ENCODE results near the gene MB21D2.

Gene MB21D2

DNA sequence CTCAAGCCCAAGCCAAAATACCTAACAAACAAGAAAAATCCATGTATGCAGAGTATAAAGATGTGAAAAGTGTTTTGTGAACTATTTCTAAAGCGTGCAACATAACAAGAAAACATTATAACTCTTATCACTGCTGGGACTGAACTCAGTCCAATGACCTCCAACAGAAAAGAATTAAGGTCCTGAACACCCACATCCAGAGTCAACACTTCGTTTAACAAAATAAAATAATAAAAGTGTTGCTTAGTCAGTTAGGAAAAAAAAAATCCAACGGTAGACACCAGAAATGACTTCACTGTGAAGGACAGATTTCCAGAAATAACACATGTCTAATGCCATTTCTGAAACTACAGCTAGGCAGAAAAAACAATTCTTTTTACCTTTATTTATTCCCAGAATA lies 28.0 kb downstream of the MB21D2 start:
- Mint-ChIP-seq H3K9me3 (ENCODE audit: low read depth) (no peaks in the 10 kb centered on the region), H3K4me3 (no peak overlapping the region), H3K27ac (no peak overlapping the region), H3K36me3 (no peaks in the 10 kb centered on the region), H3K4me1 (ENCODE audit: low read depth) (peaks cover 29% of the 10 kb centered on the region), H3K27me3 (peaks cover 2% of the 10 kb centered on the region)

DNA sequence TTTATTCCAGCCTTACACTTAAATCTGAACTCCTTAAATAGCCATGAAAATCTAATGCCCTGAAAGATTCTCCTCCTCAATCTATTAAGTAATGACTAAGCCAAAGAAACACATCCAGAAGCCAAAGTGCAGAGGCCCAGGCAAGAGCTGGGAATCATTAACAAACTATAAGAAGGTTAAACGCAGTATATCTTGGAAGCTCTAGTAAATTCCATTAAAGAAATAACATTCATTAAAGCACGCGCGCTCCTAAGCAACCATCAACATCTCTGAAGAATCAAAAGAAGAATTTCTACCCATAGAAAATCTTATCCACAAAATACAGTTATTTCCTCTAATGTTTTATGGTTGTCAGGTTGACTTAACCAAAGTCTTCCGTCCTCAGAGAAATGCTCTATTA lies 29.5 kb downstream of the MB21D2 start:
- Mint-ChIP-seq H3K4me1 (ENCODE audit: low read depth) (peaks cover 18% of the 10 kb centered on the region), H3K9me3 (ENCODE audit: low read depth) (no peaks in the 10 kb centered on the region), H3K4me3 (no peak overlapping the region), H3K27ac (no peak overlapping the region), H3K36me3 (no peaks in the 10 kb centered on the region), H3K27me3 (no peaks in the 10 kb centered on the region)

DNA sequence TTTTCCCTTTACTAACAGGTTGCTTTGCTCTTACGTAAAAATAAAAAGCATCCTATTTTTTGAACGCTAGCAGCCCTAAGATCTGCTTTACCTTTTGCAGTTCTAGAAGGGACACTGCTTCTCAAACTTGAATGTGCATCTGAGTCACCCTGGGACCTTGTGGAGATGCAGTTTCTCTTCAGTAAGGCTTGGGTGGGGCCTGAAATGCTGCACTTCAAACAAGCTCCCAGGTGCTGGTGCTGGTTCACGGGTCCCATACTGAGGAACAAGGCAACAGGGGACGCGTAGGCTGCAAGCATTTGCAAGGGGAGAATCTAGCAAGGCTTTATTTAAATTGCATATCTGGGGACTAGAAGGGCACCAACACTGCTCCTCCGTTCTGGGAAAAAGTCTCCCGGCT lies 30.0 kb downstream of the MB21D2 start:
- Mint-ChIP-seq H3K36me3 (no peaks in the 10 kb centered on the region), H3K27me3 (no peaks in the 10 kb centered on the region), H3K4me1 (ENCODE audit: low read depth) (peaks cover 14% of the 10 kb centered on the region), H3K4me3 (no peak overlapping the region), H3K9me3 (ENCODE audit: low read depth) (no peaks in the 10 kb centered on the region), H3K27ac (no peak overlapping the region)

DNA sequence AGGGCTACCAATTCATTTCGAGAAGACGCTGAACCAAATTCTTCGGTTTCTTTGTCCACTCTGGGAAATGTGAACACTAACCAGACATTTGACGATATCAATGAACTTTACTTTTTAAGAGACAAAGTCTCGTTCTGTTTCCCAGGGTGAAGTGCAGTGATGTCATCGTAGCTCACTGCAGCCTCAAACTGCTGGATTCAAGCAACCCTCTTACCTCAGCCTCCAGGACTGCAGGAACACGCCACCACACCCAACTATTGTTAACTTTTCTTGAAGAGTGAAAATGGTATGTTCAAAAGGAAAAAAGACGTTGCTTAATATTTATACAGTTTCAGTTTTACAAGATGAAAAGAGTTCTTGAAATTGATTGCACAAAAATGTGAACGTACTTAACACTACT lies 30.6 kb downstream of the MB21D2 start:
- Mint-ChIP-seq H3K9me3 (ENCODE audit: low read depth) (no peaks in the 10 kb centered on the region), H3K36me3 (no peaks in the 10 kb centered on the region), H3K4me1 (ENCODE audit: low read depth) (peaks cover 10% of the 10 kb centered on the region), H3K27me3 (no peaks in the 10 kb centered on the region), H3K4me3 (no peak overlapping the region), H3K27ac (no peak overlapping the region)

DNA sequence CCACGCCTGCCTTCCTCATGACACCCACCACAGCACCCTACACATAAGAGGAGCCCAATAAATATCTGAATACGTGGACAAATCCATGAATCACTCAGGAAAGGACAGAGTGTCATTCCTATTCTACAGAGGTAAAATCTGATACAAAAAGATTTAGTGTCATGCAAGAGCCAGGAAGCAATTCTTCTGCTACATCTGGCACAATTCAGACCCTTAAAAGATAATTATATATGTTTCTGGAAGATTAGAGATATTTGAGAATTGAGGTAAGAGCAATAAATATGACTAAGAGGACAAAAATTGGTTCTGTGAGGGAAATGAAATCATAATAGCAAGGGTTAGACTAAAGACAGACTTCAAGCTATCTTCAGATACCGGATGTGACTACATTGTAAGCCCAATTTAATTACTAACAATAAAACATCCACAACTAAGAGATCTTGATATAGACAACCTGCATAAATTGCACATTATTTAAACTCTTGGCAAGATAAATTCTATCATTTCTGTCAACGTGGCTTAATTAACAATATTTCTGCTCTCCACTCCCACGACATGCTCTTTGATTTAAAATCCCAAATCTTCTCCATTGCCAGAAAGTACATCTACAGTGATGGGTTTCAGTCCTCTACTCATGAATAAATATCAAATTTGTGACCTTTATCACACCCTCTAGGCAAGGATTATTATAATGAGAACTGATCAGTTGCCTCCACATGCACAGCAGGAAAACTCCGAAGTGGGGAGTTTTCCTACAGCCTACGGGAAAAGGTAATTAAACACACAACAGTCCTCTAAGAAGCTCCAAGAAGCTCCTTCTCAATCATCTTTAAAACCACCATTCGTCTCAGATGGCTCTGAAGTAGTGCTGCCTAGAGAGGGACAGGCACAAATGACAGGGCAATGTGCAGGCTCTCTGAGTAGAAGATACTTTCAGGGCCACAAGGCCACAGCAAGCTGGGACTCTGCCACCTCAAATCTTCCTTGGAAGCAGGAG lies 32.6 kb downstream of the MB21D2 start:
- no peaks in the 10 kb centered on the region for H3K36me3 Mint-ChIP-seq
- H3K9me3 Mint-ChIP-seq (ENCODE audit: low read depth), result no peaks in the 10 kb centered on the region
- H3K4me3 Mint-ChIP-seq, result no peak overlapping the region
- H3K27ac Mint-ChIP-seq, result no peak overlapping the region
- H3K27me3 Mint-ChIP-seq, result no peaks in the 10 kb centered on the region
- peaks cover 2% of the 10 kb centered on the region for H3K4me1 Mint-ChIP-seq (ENCODE audit: low read depth)

DNA sequence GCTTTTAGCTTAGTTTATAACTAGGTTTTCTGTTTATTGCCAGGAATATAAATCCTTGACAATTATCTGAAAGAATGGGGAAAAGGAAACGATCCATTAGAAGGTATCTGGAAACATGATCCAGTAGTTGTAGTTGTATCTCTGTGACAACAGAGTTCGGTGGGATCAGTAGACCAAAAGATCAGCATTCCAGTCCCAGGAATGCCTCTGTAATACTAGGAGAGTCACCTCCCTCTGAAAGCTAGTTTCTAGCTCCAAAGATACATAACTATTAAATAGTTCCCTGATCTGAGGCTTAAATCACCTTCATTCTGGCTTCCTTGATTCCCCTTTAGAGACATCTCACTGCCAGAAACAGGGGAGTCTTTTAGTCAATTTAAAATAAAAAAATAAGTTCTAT lies 34.1 kb downstream of the MB21D2 start:
- no peak overlapping the region for H3K27ac Mint-ChIP-seq
- no peaks in the 10 kb centered on the region for H3K9me3 Mint-ChIP-seq (ENCODE audit: low read depth)
- H3K4me1 Mint-ChIP-seq (ENCODE audit: low read depth), result no peaks in the 10 kb centered on the region
- H3K27me3 Mint-ChIP-seq, result no peaks in the 10 kb centered on the region
- H3K4me3 Mint-ChIP-seq, result no peak overlapping the region
- no peaks in the 10 kb centered on the region for H3K36me3 Mint-ChIP-seq

DNA sequence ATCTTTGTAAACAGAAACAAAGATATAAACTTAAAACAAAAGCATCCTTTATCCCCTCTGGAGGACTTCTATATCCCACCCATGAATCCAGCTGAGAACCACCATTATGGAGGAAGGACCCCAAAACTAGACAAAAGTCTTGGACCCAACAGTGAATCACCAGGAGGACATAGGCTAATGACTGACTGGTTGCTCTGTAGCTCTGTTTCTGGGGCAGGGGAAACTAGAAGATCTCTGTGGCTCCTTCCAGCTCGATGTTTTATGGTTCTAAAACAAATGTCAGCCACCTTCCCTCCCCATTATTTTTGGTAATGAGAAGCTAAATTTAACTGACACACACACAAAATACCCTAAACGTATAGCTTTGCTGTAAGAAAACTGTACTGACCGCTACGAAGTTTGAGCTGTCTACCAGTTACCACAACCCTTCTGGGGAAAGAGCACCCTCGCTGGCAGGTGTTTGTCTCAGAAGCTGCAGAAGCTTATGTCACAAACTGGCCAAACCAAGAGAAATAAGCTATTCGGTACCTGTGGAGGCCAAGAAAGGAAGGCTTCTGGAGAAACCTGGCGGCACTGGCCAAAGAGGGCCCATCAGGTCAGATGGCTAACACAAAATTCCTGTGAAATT lies 36.4 kb downstream of the MB21D2 start:
- no peaks in the 10 kb centered on the region for H3K27me3 Mint-ChIP-seq
- H3K4me3 Mint-ChIP-seq, result no peak overlapping the region
- H3K36me3 Mint-ChIP-seq, result no peaks in the 10 kb centered on the region
- no peak overlapping the region for H3K27ac Mint-ChIP-seq
- no peaks in the 10 kb centered on the region for H3K4me1 Mint-ChIP-seq (ENCODE audit: low read depth)
- no peaks in the 10 kb centered on the region for H3K9me3 Mint-ChIP-seq (ENCODE audit: low read depth)

DNA sequence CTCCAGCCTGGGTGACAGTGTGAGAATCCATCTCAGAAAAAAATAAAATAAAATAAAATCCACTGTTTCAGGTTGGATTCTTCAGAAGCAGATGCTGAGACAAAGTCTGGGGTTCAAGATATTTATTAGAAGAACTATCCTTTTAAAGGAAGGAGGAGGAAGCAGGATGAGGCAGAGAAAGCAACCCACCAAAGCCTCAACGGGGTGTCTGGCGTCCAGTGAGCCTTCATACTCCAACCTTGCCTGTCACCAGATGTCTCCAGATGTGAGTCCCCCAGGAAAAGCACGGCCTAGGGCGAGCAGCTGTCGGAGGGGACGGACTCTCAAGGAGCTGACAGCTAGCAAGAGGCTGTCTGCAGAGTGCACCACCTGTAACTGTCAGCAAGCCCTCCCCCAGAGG lies 37.3 kb downstream of the MB21D2 start:
- no peaks in the 10 kb centered on the region for H3K36me3 Mint-ChIP-seq
- H3K4me1 Mint-ChIP-seq (ENCODE audit: low read depth), result no peaks in the 10 kb centered on the region
- no peaks in the 10 kb centered on the region for H3K27me3 Mint-ChIP-seq
- H3K9me3 Mint-ChIP-seq (ENCODE audit: low read depth), result no peaks in the 10 kb centered on the region
- no peak overlapping the region for H3K27ac Mint-ChIP-seq
- no peak overlapping the region for H3K4me3 Mint-ChIP-seq

DNA sequence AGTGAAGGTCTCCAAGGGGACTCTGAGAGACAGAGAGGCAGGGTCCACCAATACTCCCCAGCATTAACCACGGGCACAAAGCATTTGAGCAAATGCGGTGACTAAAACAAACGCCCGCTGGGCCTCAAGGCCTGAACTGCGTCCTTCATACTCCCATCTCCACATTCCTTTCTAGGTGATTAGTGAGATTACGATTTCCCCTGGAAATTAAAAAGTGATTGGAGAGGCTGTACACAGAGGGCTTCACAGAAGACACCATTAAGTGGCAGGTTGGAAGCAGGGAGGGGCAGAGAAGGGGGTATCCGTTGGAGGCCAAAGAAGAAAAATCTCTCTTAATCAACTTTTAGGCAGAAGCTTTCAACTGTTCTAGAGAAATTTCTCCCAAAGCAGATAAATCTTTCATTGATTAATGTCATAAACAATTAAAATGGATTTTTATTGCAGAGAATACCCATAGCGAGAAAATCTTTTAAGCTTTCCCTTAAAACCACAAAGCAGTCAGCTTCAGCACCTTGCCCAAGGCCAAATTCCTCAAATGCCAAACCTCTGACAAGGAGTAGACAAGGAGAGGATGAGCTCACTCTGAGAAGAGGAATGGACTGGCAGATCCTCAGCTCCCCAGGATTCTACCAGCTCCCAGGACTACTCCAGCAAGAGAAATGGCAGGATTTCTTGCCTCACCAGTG lies 38.2 kb downstream of the MB21D2 start:
- H3K36me3 Mint-ChIP-seq, result no peaks in the 10 kb centered on the region
- H3K4me3 Mint-ChIP-seq, result no peak overlapping the region
- H3K27me3 Mint-ChIP-seq, result peaks cover 2% of the 10 kb centered on the region
- H3K9me3 Mint-ChIP-seq (ENCODE audit: low read depth), result no peaks in the 10 kb centered on the region
- H3K4me1 Mint-ChIP-seq (ENCODE audit: low read depth), result no peaks in the 10 kb centered on the region
- H3K27ac Mint-ChIP-seq, result no peak overlapping the region

DNA sequence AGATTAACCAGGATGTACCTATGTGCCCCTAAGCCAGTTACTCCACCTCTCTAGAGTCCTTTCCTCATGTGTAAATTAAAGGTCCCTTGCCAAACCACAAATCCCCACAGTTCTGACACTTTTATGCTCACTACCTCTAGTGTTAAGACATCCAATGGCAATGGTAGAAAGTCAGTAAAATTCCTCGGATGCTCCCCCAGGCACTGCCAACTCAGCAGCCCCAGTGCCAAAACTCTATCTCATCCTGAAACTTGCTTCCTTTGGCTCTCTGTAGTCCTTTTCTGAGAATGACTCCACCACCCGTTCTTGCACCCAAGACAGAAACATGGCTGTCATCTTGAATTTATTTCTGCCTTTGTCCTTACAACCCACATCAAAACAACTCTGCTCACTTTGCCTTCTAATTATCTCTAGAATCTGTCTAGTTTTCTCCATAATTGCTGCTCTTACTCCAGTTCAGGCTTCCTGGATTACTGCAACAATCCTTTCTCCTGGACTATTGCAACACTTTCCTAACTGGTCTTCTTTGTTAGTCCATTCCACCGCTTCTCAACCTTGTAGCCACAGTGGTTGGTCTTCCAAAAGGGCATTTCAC lies 41.6 kb downstream of the MB21D2 start:
- Mint-ChIP-seq H3K27me3 (peaks cover 2% of the 10 kb centered on the region), H3K4me3 (no peak overlapping the region), H3K4me1 (ENCODE audit: low read depth) (no peaks in the 10 kb centered on the region), H3K9me3 (ENCODE audit: low read depth) (no peaks in the 10 kb centered on the region), H3K27ac (no peak overlapping the region), H3K36me3 (no peaks in the 10 kb centered on the region)

DNA sequence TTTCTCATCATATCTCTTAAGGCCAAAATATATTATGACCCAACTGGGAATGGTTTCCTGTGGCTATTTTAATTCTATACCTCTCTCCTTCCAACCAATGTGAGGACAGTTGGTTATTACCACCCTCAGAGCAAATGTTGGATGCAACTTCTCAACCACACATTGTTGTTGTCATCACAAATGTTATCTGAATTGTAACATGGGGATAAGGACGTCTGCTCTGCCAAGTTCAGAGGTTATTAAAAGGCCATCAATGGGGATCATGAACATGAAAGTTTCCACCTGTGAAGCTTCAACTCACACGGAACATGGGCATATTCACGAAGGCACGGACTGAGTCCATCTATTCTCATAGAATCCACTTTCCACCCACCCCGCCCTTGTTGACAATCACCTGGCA lies 46.8 kb downstream of the MB21D2 start:
- Mint-ChIP-seq H3K36me3 (no peaks in the 10 kb centered on the region), H3K4me3 (no peak overlapping the region), H3K9me3 (ENCODE audit: low read depth) (no peaks in the 10 kb centered on the region), H3K27ac (no peak overlapping the region), H3K27me3 (peaks cover 2% of the 10 kb centered on the region), H3K4me1 (ENCODE audit: low read depth) (no peaks in the 10 kb centered on the region)

DNA sequence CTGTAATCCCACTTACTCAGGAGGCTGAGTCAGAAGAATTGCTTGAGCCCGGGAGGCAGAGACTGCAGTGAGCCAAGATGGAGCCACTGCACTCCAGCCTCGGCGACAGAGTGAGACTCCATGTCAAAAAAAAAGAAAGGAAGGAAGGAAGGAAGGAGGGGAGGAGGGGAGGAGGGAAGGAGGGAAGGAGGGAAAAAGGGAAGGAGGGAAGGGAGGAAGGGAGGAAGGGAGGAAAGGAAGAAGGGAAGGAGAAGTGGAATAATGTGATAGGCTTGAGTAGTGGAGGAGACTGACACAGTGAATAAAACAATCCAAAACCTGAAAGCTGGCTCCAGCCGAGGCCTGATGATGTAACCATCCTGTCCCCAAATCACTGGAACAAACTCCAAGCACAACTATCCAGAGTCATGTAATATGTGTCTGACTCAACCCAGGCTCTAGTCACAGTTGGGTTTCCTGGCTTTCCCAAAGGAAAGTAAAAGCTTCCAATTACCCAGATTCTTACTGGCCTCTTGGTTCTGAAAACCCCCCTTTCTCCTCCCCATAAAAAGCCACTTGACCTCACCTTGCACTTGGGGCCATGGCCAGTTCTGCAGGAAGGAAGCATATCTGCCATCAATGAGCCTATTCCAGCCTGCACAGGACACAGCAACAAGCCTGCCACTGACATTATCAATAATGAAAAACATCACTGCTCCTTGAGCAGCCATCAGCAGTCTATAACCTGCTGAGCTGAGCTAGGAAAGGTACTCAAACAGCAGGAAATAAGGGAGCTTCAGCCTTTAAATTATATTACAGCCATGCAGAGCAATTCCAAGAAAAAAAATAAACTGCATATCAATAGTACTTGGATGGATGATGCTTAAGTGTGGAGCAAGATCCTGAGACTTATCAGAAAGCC lies 48.3 kb downstream of the MB21D2 start:
- no peaks in the 10 kb centered on the region for H3K36me3 Mint-ChIP-seq
- H3K27me3 Mint-ChIP-seq, result no peaks in the 10 kb centered on the region
- H3K4me1 Mint-ChIP-seq (ENCODE audit: low read depth), result no peaks in the 10 kb centered on the region
- no peak overlapping the region for H3K4me3 Mint-ChIP-seq
- no peaks in the 10 kb centered on the region for H3K9me3 Mint-ChIP-seq (ENCODE audit: low read depth)
- no peak overlapping the region for H3K27ac Mint-ChIP-seq

DNA sequence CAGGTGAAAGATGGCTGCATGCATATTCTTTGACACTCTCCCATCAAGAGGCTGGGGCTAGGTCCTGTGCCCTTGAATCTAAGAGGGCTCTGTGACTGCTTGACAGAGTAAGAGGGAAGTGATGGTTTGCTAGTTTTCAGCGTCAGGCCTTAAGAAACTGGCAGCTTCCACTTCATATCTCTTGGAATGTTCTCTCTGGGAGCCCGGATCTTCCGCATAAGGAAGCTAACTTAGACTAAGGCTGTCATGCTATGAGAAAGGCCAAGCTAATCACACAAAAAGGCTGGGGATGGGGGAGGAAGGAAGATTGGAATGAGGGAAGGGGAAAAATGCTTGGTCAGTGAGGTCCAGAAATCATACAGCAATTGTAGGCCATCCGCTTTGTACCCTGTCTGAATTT lies 50.0 kb downstream of the MB21D2 start:
- Mint-ChIP-seq H3K27ac (no peak overlapping the region), H3K27me3 (no peaks in the 10 kb centered on the region), H3K4me1 (ENCODE audit: low read depth) (no peaks in the 10 kb centered on the region), H3K36me3 (no peaks in the 10 kb centered on the region), H3K4me3 (no peak overlapping the region), H3K9me3 (ENCODE audit: low read depth) (no peaks in the 10 kb centered on the region)

DNA sequence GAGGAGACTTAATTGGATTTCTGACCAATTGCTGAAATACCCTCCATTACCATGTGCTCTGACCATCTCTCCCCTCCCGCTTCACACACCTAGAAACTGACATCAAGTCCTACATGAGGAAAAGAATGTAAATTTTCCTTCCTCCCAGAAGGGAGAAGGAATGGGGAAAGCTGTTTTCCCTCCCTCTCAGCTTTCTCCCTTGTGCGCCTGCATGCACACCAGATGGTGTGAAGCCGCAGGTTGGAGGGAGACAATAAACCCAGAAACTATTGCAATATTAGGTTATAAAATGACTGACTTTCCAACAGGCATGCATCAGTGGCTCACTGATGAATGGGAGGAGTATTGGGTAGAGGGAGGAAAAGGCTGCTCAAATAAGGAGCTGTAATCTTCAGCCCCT lies 50.9 kb downstream of the MB21D2 start:
- Mint-ChIP-seq H3K9me3 (ENCODE audit: low read depth) (no peaks in the 10 kb centered on the region), H3K27me3 (no peaks in the 10 kb centered on the region), H3K4me3 (no peak overlapping the region), H3K36me3 (no peaks in the 10 kb centered on the region), H3K27ac (no peak overlapping the region), H3K4me1 (ENCODE audit: low read depth) (peaks cover 2% of the 10 kb centered on the region)

All from activated naive CD8-positive, alpha-beta T cell (primary cell).